Right kidney (tissue), 1 donor: Measurements from ENCODE around the gene MAGEB4.

Experiments
- DNase-seq: peaks from one replicate; pipeline ENCODE4 v3.0.0-alpha.2; 2016

The MAGEB4 gene

DNA sequence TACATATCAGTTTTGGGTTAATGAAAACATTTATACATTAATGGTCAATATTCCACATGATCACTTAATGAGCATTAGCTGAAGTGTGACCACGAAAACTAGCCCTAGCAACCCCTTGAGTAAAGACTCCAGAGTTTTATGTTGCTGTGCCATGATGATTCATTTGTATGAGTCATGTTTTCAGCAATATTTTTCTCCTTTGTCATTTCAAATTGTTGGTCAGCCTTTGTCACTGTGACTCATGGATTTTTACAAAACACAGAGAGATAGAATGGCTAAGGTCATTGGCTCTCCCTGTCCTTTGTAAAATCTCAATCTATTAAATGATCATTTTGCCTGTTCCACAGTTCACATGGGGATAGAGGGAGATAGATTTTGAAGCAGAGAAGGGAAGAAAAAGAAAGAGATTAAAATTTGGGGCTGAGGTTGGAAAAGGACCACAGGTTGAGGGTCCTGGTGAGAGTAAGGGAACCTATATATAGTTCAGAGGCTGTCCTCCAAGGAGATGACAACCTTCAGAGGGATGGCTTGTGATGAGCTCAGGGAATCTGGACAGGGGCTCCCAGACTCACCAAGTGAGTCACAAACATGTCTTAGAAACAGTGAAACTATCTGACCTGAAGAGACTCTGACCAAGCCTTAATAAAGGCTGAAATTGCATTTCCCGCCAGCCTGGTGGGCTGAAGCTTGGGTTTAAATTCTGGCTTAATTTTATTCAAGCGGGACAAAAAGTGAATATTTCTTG lies 41.8 kb downstream of the MAGEB4 start:
- DNase-seq: no peak
